Astrocyte (in vitro differentiated cells and primary cell): ENCODE data around the gene SFXN3. TPM values are rescaled to one million over a fixed set of nuclear protein-coding genes. Genes with fewer than 3 reads are reported as not detected.
A peak's percentile ranks its signal among the peaks of the same experiment; 100 is the strongest.

Experiments
- DNase-seq: peaks from one replicate; pipeline ENCODE4 v3.0.0-alpha.2; 2010; ENCODE audit warnings: low read depth
- FAIRE-seq: peaks from 2 replicates; lab custom pipeline; 2011; peaks lifted over from hg19 to GRCh38; lab: Jason Lieb, UNC
- H2AFZ ChIP-seq: 2 replicates; pipeline ENCODE4 v1.6.0; 2012; ENCODE audit warnings: low read depth, low read length, inconsistent platforms
- H3K27ac ChIP-seq: 2 replicates; pipeline ENCODE4 v1.5.1; 2011; ENCODE audit warnings: low read depth, low read length, inconsistent platforms
- H3K27me3 ChIP-seq: 2 replicates; pipeline ENCODE4 v1.6.0; 2011; ENCODE audit warnings: low read length, inconsistent platforms; ENCODE audit not compliant: insufficient read depth
- H3K36me3 ChIP-seq: 2 replicates; pipeline ENCODE4 v1.5.1; 2011; ENCODE audit warnings: low read length, inconsistent platforms; ENCODE audit not compliant: insufficient read depth
- H3K4me1 ChIP-seq: 2 replicates; pipeline ENCODE4 v1.5.1; 2011; ENCODE audit warnings: low read length, inconsistent platforms; ENCODE audit not compliant: insufficient read depth
- H3K4me2 ChIP-seq: 2 replicates; pipeline ENCODE4 v1.6.0; 2012; ENCODE audit warnings: low read length, inconsistent platforms
- H3K4me3 ChIP-seq: 2 replicates; pipeline ENCODE4 v1.5.1; 2011; ENCODE audit warnings: low read depth, mild to moderate bottlenecking, low read length, inconsistent platforms; ENCODE audit not compliant: insufficient read depth
- H3K79me2 ChIP-seq: 2 replicates; pipeline ENCODE4 v1.6.0; 2012; ENCODE audit warnings: mild to moderate bottlenecking, low read length, inconsistent platforms; ENCODE audit not compliant: insufficient read depth
- H3K9ac ChIP-seq: 2 replicates; pipeline ENCODE4 v1.6.0; 2012; ENCODE audit warnings: mild to moderate bottlenecking, low read length, inconsistent platforms
- H3K9me3 ChIP-seq: 2 replicates; pipeline ENCODE4 v1.5.1; 2012; ENCODE audit warnings: low read depth, mild to moderate bottlenecking, low read length, inconsistent platforms; ENCODE audit not compliant: insufficient read depth
- H4K20me1 ChIP-seq: 2 replicates; pipeline ENCODE4 v1.6.0; 2012; ENCODE audit warnings: low read length, inconsistent platforms; ENCODE audit not compliant: insufficient read depth
- H3K27ac Mint-ChIP-seq: one replicate; pipeline ENCODE4 v1.8.0; 2021; ENCODE audit warnings: mild to moderate bottlenecking, mixed read lengths; ENCODE audit not compliant: unreplicated experiment
- H3K27me3 Mint-ChIP-seq: one replicate; pipeline ENCODE4 v1.8.0; 2021; ENCODE audit warnings: low read depth, mixed read lengths; ENCODE audit not compliant: unreplicated experiment
- H3K36me3 Mint-ChIP-seq: one replicate; pipeline ENCODE4 v1.8.0; 2021; ENCODE audit warnings: low read depth, mixed read lengths; ENCODE audit not compliant: unreplicated experiment
- H3K4me1 Mint-ChIP-seq: one replicate; pipeline ENCODE4 v1.8.0; 2021; ENCODE audit warnings: low read depth, mixed read lengths; ENCODE audit not compliant: unreplicated experiment
- H3K4me3 Mint-ChIP-seq: one replicate; pipeline ENCODE4 v1.8.0; 2021; ENCODE audit warnings: mild to moderate bottlenecking, moderate library complexity, mixed read lengths; ENCODE audit not compliant: unreplicated experiment
- H3K9me3 Mint-ChIP-seq: one replicate; pipeline ENCODE4 v1.8.0; 2021; ENCODE audit warnings: mild to moderate bottlenecking, mixed read lengths; ENCODE audit not compliant: unreplicated experiment
- EZH2 ChIP-seq: IDR thresholded peaks from 2 replicates; pipeline ENCODE4 v1.6.1; 2012; ENCODE audit warnings: mild to moderate bottlenecking, low read length, inconsistent platforms; ENCODE audit not compliant: insufficient read depth
- total RNA-seq: library from RNA; stranded (reverse); gene quantifications from 2 replicates; pipeline ENCODE4 v1.2.1, GENCODE V29; 2021
- TF ChIP-seq, protein P1 (sequence below): IDR thresholded peaks from 2 replicates; pipeline ENCODE4 v1.5.1; 2011; ENCODE audit warnings: low read depth, mild to moderate bottlenecking, inconsistent platforms, low read length, moderate library complexity; ENCODE audit not compliant: insufficient read depth

The SFXN3 gene
- total RNA-seq, 1 donor from 2014 or later = 68.3 TPM

DNA sequence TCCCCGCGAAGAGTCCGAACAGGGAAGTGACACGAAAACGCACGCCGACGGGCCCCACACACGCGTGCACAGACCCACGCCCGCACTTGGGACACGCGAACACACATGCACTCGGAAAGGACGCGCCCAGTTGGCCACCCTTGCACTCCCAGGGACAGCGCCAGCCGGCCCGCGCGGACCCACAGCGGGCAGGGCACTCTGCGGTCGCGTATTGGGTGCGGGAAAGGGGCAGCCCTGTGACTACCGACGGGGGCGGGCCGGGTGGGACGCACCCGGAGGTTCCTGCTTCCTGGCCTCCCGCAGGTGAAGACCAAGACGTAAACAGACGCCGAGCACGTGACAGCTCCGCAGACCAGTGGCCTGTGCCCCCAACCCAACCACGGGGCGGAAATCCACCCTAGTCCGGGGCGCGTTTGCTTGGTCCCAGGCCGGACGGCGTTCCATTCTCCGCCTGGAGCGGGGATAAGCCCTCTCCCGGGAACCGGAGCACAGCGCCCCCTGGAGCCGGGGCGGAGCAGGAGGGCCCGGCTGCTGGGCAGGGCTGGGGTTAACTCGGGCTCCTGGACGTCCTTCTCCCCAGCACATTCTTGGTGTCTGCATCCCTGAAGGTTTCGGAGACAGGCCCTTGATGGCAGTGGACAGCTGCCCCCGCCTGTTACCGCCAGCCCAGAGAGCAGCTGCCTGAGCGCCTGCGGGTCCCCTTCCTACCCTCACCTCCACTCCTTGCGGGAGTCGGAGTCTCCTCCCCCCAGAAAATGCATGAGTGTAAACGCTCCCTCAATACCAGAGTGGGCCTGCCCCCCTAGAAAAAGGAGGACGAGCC lies 33.5 kb upstream of the SFXN3 start:
- peak overlapping the region; percentile 94 for H3K27ac ChIP-seq
- peak overlapping the region; percentile 93 for H3K4me2 ChIP-seq
- peak; percentile 37 for DNase-seq

DNA sequence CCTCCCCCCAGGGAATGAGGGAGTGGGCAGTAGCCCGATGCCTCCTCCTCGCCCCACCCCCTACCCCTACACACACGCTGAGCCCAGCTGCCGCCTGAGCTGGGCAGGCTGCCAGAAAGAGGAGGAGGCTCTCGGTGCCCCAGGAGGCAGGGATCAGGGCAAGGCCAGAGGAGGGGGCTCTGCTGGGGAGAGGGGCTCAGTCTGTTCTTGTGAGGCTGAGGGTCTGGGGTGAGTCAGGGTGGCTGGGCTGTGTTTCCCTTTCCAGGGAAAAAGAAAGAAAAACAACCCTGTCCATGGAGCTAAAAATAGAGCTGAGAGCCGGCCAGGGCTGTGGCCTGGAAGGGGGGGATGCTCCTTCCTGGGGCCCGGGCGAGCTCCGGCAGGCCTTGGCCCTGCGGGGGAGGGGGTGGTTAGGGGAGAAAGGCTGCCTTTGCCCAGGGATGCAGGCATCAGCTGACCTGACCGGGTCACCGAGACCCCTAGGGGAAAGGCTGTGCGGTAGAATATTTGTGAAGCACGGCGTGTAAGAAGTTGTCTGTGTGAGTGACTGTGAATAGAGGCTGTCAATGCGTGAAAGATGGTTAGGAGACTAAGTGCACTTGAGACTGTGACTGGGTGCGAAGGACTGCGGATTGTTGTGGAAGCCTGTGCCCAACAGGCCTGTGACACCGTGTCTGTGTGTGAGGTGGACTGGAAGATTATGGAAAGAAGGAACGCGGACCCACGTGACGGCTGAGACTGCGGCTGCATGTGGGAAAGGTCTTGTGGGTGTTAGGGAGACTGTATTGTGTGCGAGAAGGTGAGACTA lies 32.6 kb upstream of the SFXN3 start:
- Histone ChIP-seq H4K20me1 (peaks cover 25% of the 10 kb centered on the region), H3K36me3 (peaks cover 6% of the 10 kb centered on the region), H3K4me2 (peak overlapping the region; percentile 93), H3K4me3 (peak overlapping the region; percentile 89), H3K9me3 (no peaks in the 10 kb centered on the region), H3K27me3 (no peaks in the 10 kb centered on the region), H3K9ac (peak overlapping the region; percentile 94), H3K27ac (peak overlapping the region; percentile 94), H3K79me2 (peaks cover 42% of the 10 kb centered on the region), H2AFZ (peak overlapping the region; percentile 82), H3K4me1 (peaks cover 36% of the 10 kb centered on the region)
- Mint-ChIP-seq H3K4me3 (peak overlapping the region; percentile 88), H3K9me3 (peaks cover 4% of the 10 kb centered on the region), H3K27me3 (no peaks in the 10 kb centered on the region), H3K4me1 (peaks cover 13% of the 10 kb centered on the region), H3K27ac (peak overlapping the region; percentile 91), H3K36me3 (peaks cover 6% of the 10 kb centered on the region)
- no peak for TF ChIP-seq EZH2
- TF ChIP-seq, protein P1, sequence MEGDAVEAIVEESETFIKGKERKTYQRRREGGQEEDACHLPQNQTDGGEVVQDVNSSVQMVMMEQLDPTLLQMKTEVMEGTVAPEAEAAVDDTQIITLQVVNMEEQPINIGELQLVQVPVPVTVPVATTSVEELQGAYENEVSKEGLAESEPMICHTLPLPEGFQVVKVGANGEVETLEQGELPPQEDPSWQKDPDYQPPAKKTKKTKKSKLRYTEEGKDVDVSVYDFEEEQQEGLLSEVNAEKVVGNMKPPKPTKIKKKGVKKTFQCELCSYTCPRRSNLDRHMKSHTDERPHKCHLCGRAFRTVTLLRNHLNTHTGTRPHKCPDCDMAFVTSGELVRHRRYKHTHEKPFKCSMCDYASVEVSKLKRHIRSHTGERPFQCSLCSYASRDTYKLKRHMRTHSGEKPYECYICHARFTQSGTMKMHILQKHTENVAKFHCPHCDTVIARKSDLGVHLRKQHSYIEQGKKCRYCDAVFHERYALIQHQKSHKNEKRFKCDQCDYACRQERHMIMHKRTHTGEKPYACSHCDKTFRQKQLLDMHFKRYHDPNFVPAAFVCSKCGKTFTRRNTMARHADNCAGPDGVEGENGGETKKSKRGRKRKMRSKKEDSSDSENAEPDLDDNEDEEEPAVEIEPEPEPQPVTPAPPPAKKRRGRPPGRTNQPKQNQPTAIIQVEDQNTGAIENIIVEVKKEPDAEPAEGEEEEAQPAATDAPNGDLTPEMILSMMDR = no peak
- FAIRE-seq = no peak
- DNase-seq = peak; percentile 74

More for the DNA sequence above, 33.5 kb upstream of the SFXN3 start:
- no peaks in the 10 kb centered on the region for H3K27me3 ChIP-seq
- Mint-ChIP-seq H3K4me3 (peak overlapping the region; percentile 91), H3K9me3 (peaks cover 4% of the 10 kb centered on the region), H3K27ac (peak overlapping the region; percentile 75), H3K27me3 (no peaks in the 10 kb centered on the region), H3K36me3 (peaks cover 6% of the 10 kb centered on the region), H3K4me1 (peaks cover 13% of the 10 kb centered on the region)
- peaks cover 34% of the 10 kb centered on the region for H3K79me2 ChIP-seq
- peak overlapping the region; percentile 82 for H2AFZ ChIP-seq
- H3K9me3 ChIP-seq = no peaks in the 10 kb centered on the region
- H3K4me3 ChIP-seq = peak overlapping the region; percentile 89
- peaks cover 17% of the 10 kb centered on the region for H4K20me1 ChIP-seq
- H3K9ac ChIP-seq = peak overlapping the region; percentile 94
- H3K4me1 ChIP-seq = peaks cover 36% of the 10 kb centered on the region
- TF ChIP-seq, protein P1 = peak; percentile 57
- TF ChIP-seq EZH2 = no peak
- FAIRE-seq = no peak
- peaks cover 5% of the 10 kb centered on the region for H3K36me3 ChIP-seq
